CD14-positive monocyte (primary cell): ENCODE data around the gene AFF3. TPM values are rescaled to one million over a fixed set of nuclear protein-coding genes. Genes with fewer than 3 reads are reported as not detected.
A peak's percentile ranks its signal among the peaks of the same experiment; 100 is the strongest.

Experiments
- DNase-seq, 3 donors: peaks; one replicate each; pipeline ENCODE4 v3.0.0-alpha.2; 2011 to 2022
- H2AFZ ChIP-seq: 2 replicates; pipeline ENCODE4 v1.6.0; 2012; ENCODE audit warnings: mild to moderate bottlenecking, low read depth, low read length, inconsistent platforms; ENCODE audit not compliant: insufficient read depth, poor library complexity, severe bottlenecking
- H3K27ac ChIP-seq, 2 donors: 1 replicate in 1 of 2; 2 replicates in 1 of 2; pipeline ENCODE4 v1.5.1; 2012 to 2013; ENCODE audit warnings: low read length in 2 of 2, control low read depth in 1 of 2, inconsistent platforms in 1 of 2, low read depth in 1 of 2, mild to moderate bottlenecking in 1 of 2
- H3K27me3 ChIP-seq, 2 donors: one replicate each; pipeline versions ENCODE4 v1.6.0 to v1.6.1; 2011 to 2013; ENCODE audit warnings: low read length in 2 of 2; ENCODE audit not compliant: control insufficient read depth in 2 of 2, insufficient read depth in 2 of 2
- H3K36me3 ChIP-seq, 2 donors: replicated peaks in 1 of 2; 1 replicate in 1 of 2; 2 replicates in 1 of 2; pipeline versions ENCODE4 v1.5.1 to v1.6.1; 2012 to 2013; ENCODE audit warnings: low read length in 2 of 2, control low read depth in 1 of 2, inconsistent platforms in 1 of 2, mild to moderate bottlenecking in 1 of 2; ENCODE audit not compliant: insufficient read depth in 2 of 2, control insufficient read depth in 1 of 2
- H3K4me1 ChIP-seq, 2 donors: 1 replicate in 1 of 2; 2 replicates in 1 of 2; pipeline versions ENCODE4 v1.5.1 to v1.6.1; 2012 to 2013; ENCODE audit warnings: low read length in 2 of 2, control low read depth in 1 of 2, inconsistent platforms in 1 of 2, mild to moderate bottlenecking in 1 of 2, moderate library complexity in 1 of 2; ENCODE audit not compliant: insufficient read depth in 2 of 2, control insufficient read depth in 1 of 2
- H3K4me2 ChIP-seq: replicated peaks from 2 replicates; pipeline ENCODE3; 2012; ENCODE audit warnings: low read length, moderate library complexity, mild to moderate bottlenecking; ENCODE audit not compliant: poor library complexity, severe bottlenecking; ENCODE audit errors: extremely low read depth
- H3K4me3 ChIP-seq, 3 experiments: fragments of 200-600 bp in 1 of 3; sonication (generic) in 1 of 3; replicated peaks in 1 of 3; 1 replicate in 2 of 3; 2 replicates in 1 of 3; pipeline ENCODE4 v1.5.1; 2011 to 2013; ENCODE audit warnings: low read length in 3 of 3, mild to moderate bottlenecking in 3 of 3, control low read depth in 2 of 3, low read depth in 2 of 3, inconsistent platforms in 1 of 3, moderate library complexity in 1 of 3
- H3K79me2 ChIP-seq: 2 replicates; pipeline ENCODE4 v1.6.0; 2012; ENCODE audit warnings: mild to moderate bottlenecking, control low read depth, inconsistent platforms, low read length, moderate library complexity; ENCODE audit not compliant: insufficient read depth
- H3K9ac ChIP-seq: 2 replicates; pipeline ENCODE4 v1.6.0; 2017; ENCODE audit warnings: low read length, mild to moderate bottlenecking; ENCODE audit not compliant: insufficient read depth, poor library complexity, severe bottlenecking
- H3K9me3 ChIP-seq, 2 donors: replicated peaks in 1 of 2; 1 replicate in 1 of 2; 2 replicates in 1 of 2; pipeline versions ENCODE4 v1.5.1 to v1.6.1; 2012 to 2013; ENCODE audit warnings: low read length in 2 of 2, control low read depth in 1 of 2; ENCODE audit not compliant: control insufficient read depth in 1 of 2, insufficient read depth in 1 of 2
- H4K20me1 ChIP-seq: 2 replicates; pipeline ENCODE4 v1.6.0; 2012; ENCODE audit warnings: mild to moderate bottlenecking, low read length, control low read depth, moderate library complexity; ENCODE audit not compliant: insufficient read depth
- H3K27ac Mint-ChIP-seq, 7 donors: one replicate each; pipeline ENCODE4 v1.8.0; 2020; ENCODE audit warnings: mild to moderate bottlenecking in 7 of 7, mixed read lengths in 7 of 7, moderate library complexity in 6 of 7, inconsistent platforms in 2 of 7
- H3K27me3 Mint-ChIP-seq, 3 donors: one replicate each; pipeline ENCODE4 v1.8.0; 2021 to 2022; ENCODE audit warnings: low read depth in 3 of 3, mild to moderate bottlenecking in 3 of 3, mixed read lengths in 3 of 3, moderate library complexity in 3 of 3, inconsistent platforms in 1 of 3
- H3K36me3 Mint-ChIP-seq, 2 donors: one replicate each; pipeline ENCODE4 v1.8.0; 2020; ENCODE audit warnings: mixed read lengths in 2 of 2, inconsistent platforms in 1 of 2, mild to moderate bottlenecking in 1 of 2
- H3K4me1 Mint-ChIP-seq: one replicate; pipeline ENCODE4 v1.8.0; 2020; ENCODE audit warnings: mild to moderate bottlenecking, mixed read lengths
- H3K4me3 Mint-ChIP-seq, 2 donors: one replicate each; pipeline ENCODE4 v1.8.0; 2020; ENCODE audit warnings: mild to moderate bottlenecking in 2 of 2, mixed read lengths in 2 of 2, moderate library complexity in 1 of 2
- H3K9me3 Mint-ChIP-seq, 7 donors: one replicate each; pipeline ENCODE4 v1.8.0; 2020 to 2022; ENCODE audit warnings: mixed read lengths in 7 of 7, mild to moderate bottlenecking in 6 of 7, moderate library complexity in 6 of 7, inconsistent platforms in 2 of 7
- WGBS: methylation state at CpG from one replicate; pipeline ENCODE4 v1.1.5; 2013; ENCODE audit warnings: missing lambda C conversion rate; ENCODE audit not compliant: insufficient coverage; 5-methylcytosine and 5-hydroxymethylcytosine counted together
- intact Hi-C, 2 donors: fragments of 100-400 bp; cut with micrococcal nuclease; formaldehyde crosslinking; loops; one replicate each; pipeline versions ENCODE4 v1.15.0 to v1.15.1; 2023
- polyA plus RNA-seq, 3 donors: library from polyadenylated mRNA; depleted of rRNA in 1 of 3; unstranded in 2 of 3; stranded (reverse) in 1 of 3; fragments of 300-500 nt in 2 of 3; fragments of >200 nt in 1 of 3; fragmentation: Illumina TruSeq in 2 of 3; gene quantifications; 1 replicate in 2 of 3; 2 replicates in 1 of 3; pipeline ENCODE4 v1.2.3, GENCODE V29; 2012 to 2021
- TF ChIP-seq, protein P1 (sequence below): fragments of 200-600 bp; IDR thresholded peaks from one replicate; pipeline ENCODE4 v1.8.0; 2022; ENCODE audit warnings: antibody characterized with exemption, mild to moderate bottlenecking

AFF3 gene
- polyA plus RNA-seq, 3 donors, result 0.17 to 4.1 (median 0.49) TPM

DNA sequence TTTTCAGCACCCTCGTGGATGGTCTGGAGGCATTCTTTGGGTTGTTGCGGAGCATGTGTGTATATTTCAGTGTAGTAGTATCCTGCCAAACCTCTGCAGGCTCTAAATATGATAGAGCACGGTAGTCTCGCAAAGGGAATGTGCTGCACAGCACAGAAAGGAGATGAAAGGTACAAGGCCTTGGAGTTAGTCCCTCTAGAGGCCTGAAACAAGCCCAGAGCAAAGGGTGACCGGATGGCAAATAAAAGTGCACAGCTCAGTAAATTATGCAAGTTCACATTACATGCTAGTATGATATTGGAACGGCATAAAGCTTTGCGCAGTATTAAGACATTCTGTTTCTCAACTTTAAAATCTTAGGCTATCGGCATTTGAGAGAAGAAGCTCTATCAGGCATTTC is 358.1 kb downstream of the AFF3 start:
- Mint-ChIP-seq H3K4me3 (no peak overlapping the region), H3K27me3 (no peaks in the 10 kb centered on the region)

DNA sequence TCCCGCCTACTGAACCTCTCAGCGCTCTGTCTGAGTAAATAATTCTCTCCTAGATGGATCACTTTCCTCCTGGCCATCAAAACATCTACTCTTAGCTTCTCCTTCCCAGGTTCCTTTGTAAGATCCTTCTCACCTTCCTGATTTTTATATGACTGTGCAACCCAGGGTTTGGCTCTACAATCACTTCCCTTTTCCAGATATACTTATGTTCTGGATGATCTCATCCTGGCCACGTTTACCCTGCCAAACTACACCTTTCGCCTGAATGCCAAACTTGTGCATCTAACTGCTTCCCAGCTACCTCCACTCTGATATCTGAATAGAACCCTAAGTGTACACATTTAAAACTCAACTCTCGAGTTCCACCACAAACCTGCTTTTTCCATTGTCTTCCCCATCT is 362.1 kb downstream of the AFF3 start:
- no peaks in the 10 kb centered on the region for H3K27me3 Mint-ChIP-seq
- TF ChIP-seq, protein P1, sequence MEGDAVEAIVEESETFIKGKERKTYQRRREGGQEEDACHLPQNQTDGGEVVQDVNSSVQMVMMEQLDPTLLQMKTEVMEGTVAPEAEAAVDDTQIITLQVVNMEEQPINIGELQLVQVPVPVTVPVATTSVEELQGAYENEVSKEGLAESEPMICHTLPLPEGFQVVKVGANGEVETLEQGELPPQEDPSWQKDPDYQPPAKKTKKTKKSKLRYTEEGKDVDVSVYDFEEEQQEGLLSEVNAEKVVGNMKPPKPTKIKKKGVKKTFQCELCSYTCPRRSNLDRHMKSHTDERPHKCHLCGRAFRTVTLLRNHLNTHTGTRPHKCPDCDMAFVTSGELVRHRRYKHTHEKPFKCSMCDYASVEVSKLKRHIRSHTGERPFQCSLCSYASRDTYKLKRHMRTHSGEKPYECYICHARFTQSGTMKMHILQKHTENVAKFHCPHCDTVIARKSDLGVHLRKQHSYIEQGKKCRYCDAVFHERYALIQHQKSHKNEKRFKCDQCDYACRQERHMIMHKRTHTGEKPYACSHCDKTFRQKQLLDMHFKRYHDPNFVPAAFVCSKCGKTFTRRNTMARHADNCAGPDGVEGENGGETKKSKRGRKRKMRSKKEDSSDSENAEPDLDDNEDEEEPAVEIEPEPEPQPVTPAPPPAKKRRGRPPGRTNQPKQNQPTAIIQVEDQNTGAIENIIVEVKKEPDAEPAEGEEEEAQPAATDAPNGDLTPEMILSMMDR, result no peak
- H3K4me1 Mint-ChIP-seq, result peaks cover 65% of the 10 kb centered on the region
- Histone ChIP-seq H2AFZ (no peak overlapping the region), H3K4me1 (peaks cover 54 to 60% of the 10 kb centered on the region in 2 donors), H3K9ac (no peak overlapping the region), H3K27ac (no peak overlapping the region), H3K9me3 (peaks cover 5 to 7% of the 10 kb centered on the region in 2 donors), H3K36me3 (no peaks in the 10 kb centered on the region), H3K4me2 (no peak overlapping the region), H3K27me3 (no peaks in the 10 kb centered on the region), H3K4me3 (no peak overlapping the region), H3K79me2 (no peaks in the 10 kb centered on the region), H4K20me1 (no peaks in the 10 kb centered on the region)
- peaks cover 6 to 10% (median 9%) of the 10 kb centered on the region in 7 donors for H3K9me3 Mint-ChIP-seq
- H3K36me3 Mint-ChIP-seq, result peaks cover 3 to 4% of the 10 kb centered on the region in 2 donors
- H3K4me3 Mint-ChIP-seq, result peak overlapping the region in 1 of 2 donors; percentile 10
- 75% methylated on average over 5 of the region's 5 CpGs for WGBS
- DNase-seq, result peak in 2 of 3 donors; percentile 50 to 63
- intact Hi-C loops, result no loop called here
- H3K27ac Mint-ChIP-seq, result peak overlapping the region in 3 of 7 donors; percentile 2 to 64 (median 4)

More for the DNA sequence above, 358.1 kb downstream of the AFF3 start:
- Histone ChIP-seq H4K20me1 (no peaks in the 10 kb centered on the region), H2AFZ (peak overlapping the region; percentile 9), H3K9ac (no peak overlapping the region), H3K27me3 (no peaks in the 10 kb centered on the region), H3K4me2 (no peak overlapping the region), H3K36me3 (no peaks in the 10 kb centered on the region), H3K79me2 (no peaks in the 10 kb centered on the region), H3K4me3 (peak overlapping the region in 1 of 3 experiments; percentile 2), H3K9me3 (no peaks in the 10 kb centered on the region), H3K4me1 (peaks cover 70 to 74% of the 10 kb centered on the region in 2 donors), H3K27ac (peak overlapping the region in 1 of 2 donors; percentile 67)
- TF ChIP-seq, protein P1, result no peak
- 100% methylated on average over 2 of the region's 8 CpGs for WGBS
- H3K36me3 Mint-ChIP-seq, result peaks cover 0 to 2% of the 10 kb centered on the region in 2 donors
- H3K9me3 Mint-ChIP-seq, result peaks cover 0 to 3% (median 0%) of the 10 kb centered on the region in 7 donors
- intact Hi-C loops, result no loop called here
- no peak for DNase-seq
- H3K27ac Mint-ChIP-seq, result peak overlapping the region; percentile 63 to 88 (median 84)
- peaks cover 67% of the 10 kb centered on the region for H3K4me1 Mint-ChIP-seq
